ENCODE data around the gene CDCA8.

The CDCA8 gene

DNA sequence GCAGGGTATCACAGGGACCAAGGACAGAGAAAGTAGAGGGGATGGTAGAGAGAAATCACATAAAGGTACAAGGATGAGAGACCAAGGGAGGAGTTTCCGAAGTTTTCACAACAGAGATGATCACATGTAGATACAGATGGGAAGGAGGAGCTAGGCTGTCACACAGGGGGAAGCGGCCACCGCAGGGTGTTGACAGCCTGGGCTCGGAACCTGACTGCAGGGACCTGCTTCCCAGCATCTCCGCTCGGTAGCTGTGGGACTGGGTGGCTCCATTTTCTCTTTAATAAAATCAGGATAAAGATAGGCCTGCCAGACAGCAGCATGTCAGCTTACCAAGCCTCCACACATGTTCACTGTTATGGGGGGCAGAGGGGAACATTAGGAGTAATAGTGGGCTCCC is 32.3 kb downstream of the CDCA8 start:
- no peak overlapping the region for H3K4me3 ChIP-seq (ENCODE audit: low read length)
- DNase-seq (ENCODE audit: low read depth): no peak
- TF ChIP-seq, protein P1, sequence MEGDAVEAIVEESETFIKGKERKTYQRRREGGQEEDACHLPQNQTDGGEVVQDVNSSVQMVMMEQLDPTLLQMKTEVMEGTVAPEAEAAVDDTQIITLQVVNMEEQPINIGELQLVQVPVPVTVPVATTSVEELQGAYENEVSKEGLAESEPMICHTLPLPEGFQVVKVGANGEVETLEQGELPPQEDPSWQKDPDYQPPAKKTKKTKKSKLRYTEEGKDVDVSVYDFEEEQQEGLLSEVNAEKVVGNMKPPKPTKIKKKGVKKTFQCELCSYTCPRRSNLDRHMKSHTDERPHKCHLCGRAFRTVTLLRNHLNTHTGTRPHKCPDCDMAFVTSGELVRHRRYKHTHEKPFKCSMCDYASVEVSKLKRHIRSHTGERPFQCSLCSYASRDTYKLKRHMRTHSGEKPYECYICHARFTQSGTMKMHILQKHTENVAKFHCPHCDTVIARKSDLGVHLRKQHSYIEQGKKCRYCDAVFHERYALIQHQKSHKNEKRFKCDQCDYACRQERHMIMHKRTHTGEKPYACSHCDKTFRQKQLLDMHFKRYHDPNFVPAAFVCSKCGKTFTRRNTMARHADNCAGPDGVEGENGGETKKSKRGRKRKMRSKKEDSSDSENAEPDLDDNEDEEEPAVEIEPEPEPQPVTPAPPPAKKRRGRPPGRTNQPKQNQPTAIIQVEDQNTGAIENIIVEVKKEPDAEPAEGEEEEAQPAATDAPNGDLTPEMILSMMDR (conservative IDR thresholded peaks at IDR 0.05; ENCODE audit: low read depth, low read length): no peak

DNA sequence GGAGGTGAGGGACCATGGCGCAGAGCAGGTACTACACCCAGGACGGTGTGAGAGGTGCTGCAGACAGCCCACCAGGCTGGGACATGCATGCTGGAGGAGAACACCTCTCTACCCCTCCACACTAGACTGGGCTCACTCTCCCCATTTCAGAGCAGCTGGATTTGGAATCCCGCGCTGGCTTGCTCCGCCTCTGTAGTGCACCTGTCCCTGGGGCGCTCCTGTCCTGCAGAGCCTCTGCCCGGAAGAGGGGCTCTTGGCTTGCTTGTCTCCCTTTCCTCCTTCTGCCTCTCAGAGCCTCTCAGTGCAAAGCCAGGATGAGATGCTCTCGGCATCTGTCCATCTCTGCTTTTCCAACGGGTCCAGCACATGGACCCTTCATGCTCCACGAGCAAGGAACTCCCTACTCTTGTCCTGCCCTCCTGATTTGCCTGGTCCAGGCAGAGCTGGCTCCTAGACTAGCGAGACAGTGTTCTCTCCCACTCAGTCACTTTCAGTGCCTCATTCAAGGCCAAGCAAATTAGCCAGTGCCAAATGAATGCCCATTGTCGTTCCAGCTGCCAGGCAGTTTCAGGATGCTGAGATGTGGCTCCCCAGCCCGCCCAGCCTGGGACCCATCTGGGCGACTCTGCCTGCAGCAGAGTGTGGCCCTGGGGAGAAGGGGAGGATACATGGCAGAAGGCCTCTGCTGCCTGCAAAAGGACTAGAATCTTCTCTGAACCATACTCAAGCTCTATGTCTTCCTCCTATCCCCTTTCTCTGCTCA is 33.7 kb downstream of the CDCA8 start:
- DNase-seq (ENCODE audit: low read depth): no peak
- no peak overlapping the region for H3K4me3 ChIP-seq (ENCODE audit: low read length)
- TF ChIP-seq, protein P1 (conservative IDR thresholded peaks at IDR 0.05; ENCODE audit: low read depth, low read length): no peak

DNA sequence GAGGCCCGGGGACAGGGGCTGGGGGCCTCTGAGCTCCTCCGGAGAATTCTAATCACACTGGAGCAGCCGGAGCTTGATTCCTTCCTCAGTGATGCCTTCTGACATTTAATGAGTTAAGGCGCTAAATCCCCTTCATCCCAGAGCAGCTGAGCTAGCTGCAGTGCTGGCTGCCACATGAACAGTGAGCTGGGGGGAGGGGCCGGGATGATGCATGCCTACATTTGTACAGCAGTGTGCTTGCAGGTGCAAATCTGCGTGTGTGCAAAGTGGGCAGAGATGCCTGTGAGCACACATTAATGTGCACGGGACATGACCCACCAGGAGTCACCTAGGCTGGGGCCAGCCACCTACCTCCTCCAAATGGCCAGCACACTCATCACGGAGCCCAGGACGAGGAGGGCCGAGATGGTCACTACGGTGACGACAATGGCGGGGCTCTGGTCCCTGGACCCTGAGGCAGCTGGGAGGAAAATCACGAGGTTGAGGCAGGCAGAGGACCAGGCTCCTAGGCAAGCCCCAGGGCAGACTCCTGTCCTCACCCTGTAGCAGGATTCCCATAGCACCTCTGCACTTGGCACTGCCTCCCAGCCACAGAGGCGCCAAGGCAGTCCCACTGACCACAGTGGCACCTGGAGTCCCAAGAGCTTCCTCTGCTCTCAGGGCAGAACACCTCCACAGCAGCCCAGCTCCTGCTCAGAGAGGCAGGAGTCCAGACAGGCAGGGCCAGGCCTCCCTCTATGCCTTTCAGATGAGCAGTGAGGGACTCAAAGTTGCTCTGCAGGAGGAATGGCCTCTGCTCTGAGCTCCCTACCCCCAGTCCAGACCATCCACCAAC is 34.7 kb downstream of the CDCA8 start:
- no peak overlapping the region for H3K4me3 ChIP-seq (ENCODE audit: low read length)
- TF ChIP-seq, protein P1 (conservative IDR thresholded peaks at IDR 0.05; ENCODE audit: low read depth, low read length): no peak
- peak; percentile 31 for DNase-seq (ENCODE audit: low read depth)

DNA sequence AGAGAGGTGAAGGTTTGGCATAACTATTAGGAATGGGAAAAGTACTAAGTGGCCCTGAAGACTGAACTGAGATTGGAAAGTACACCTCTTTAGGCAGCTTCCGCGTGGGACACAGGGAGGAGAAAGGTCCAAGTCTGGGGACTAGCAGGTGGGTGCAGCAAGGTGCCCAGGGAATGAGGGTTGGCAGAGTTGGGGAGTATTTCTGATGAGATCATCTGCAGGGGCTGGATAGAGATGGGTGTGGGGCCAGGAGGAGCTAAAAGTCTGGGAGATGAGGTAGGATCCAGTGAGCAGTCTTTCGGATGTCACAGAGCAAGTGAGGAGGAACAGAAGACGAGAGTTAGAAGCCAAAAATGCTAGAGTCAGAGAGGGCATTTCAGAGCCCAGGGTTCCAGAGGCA is 36.1 kb downstream of the CDCA8 start:
- no peak for DNase-seq (ENCODE audit: low read depth)
- TF ChIP-seq, protein P1 (conservative IDR thresholded peaks at IDR 0.05; ENCODE audit: low read depth, low read length): no peak

DNA sequence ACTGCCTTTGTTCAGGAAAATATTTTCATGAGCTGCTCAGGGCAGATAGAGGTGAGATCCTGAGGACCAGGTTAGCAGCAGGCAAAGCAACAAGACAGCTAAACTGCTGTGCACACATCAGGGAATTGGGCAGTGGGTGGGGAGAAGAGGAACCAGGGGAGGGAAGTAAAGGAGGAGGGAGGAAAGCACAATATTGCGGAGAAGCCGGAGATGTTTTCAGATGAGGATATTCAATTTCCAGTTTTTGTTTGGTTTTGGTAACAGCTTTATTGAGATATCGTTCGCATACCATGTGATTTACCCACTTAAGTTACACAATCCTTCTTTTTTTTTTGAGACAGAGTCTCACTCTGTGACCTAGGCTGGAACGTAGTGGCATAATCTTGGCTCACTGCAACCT is 38.1 kb downstream of the CDCA8 start:
- H3K4me3 ChIP-seq (ENCODE audit: low read length): no peak overlapping the region
- TF ChIP-seq, protein P1 (conservative IDR thresholded peaks at IDR 0.05; ENCODE audit: low read depth, low read length): no peak
- no peak for DNase-seq (ENCODE audit: low read depth)

More for the DNA sequence above, 36.1 kb downstream of the CDCA8 start:
- no peak overlapping the region for H3K4me3 ChIP-seq (ENCODE audit: low read length)

DNA sequence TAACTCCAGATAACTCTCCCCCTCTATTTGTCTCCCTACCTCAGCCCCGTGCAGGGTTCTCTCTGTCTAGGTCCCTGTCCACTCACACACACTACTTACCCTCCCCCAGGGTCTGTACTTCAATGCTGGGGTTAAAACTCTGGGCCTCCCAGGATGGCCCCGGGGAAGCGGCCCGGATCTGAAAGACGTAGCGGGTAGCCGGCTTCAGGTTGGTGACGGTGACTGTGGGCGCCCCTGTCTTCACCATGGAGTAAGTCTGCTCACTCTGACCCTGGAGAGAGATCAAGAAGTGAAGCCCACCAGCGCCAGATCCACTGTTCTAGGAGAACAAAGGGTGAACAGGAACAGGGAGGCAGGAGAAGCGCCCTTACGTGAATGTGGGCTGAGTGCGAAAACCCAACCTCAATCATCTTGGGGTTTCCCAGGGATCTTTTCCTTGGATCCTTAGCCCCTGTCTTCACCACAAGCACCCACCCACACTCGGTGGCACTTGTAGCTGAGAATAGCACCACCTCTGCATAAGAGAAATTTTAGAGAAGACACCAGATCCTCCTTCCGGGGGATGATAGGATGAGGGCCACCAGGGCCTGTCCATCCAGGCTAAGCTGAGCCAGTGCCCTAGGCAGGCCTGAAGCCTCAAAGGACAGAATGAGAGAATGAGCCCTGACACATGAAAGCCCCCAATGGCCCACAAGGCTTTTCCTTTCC is 39.1 kb downstream of the CDCA8 start:
- TF ChIP-seq, protein P1 (conservative IDR thresholded peaks at IDR 0.05; ENCODE audit: low read depth, low read length): no peak
- no peak overlapping the region for H3K4me3 ChIP-seq (ENCODE audit: low read length)
- no peak for DNase-seq (ENCODE audit: low read depth)

Data from retinal pigment epithelial cell (primary cell).